HepG2 (cell line): ENCODE data around the gene GNAZ. TPM values are rescaled to one million over a fixed set of nuclear protein-coding genes. Genes with fewer than 3 reads are reported as not detected.

Source experiments
- ATAC-seq: fragments of 200-7000 bp; cut with Tn5 transposase; 3 replicates; pipeline ENCODE4 v1.9.1; 2020; ENCODE audit warnings: mild to moderate bottlenecking, moderate library complexity
- BruUV-seq: library from RNA; stranded (reverse); fragments of 400-500 nt; replicated peaks from 2 replicates; lab custom pipeline; 2021; lab: Mats Ljungman, UMichigan
- CTCF ChIA-PET: fragments of 300-600 bp; formaldehyde crosslinking; extraction: SDS; loops from one replicate; lab custom pipeline; 2021; ENCODE audit warnings: low total read pairs, inconsistent platforms, low intra/inter-chr PET ratio; lab: Yijun Ruan, JAX
- POLR2A ChIA-PET: fragments of 350-600 bp; sonication (Branson Sonifier 250); formaldehyde crosslinking; loops from one replicate; lab custom pipeline; 2020; ENCODE audit warnings: antibody characterized with exemption, inconsistent platforms; lab: Yijun Ruan, JAX
- DNase-seq: peaks from one replicate; pipeline ENCODE4 v3.0.0-alpha.2; 2015; ENCODE audit warnings: low spot score
- FAIRE-seq: peaks from 3 replicates; lab custom pipeline; 2011; peaks lifted over from hg19 to GRCh38; lab: Jason Lieb, UNC
- H2AFZ ChIP-seq: one replicate; pipeline ENCODE4 v1.6.1; 2011; ENCODE audit warnings: low read length, inconsistent platforms
- H3K27ac ChIP-seq: fragments of 300-600 bp; 3 replicates; pipeline ENCODE4 v1.8.0; 2011; ENCODE audit warnings: mixed run types, mild to moderate bottlenecking, mixed read lengths, low read length, inconsistent platforms; ENCODE audit not compliant: insufficient read depth; ENCODE audit errors: extremely low read length
- H3K27me3 ChIP-seq, 2 experiments: fragments of 200-600 bp in 1 of 2; 2 replicates in 1 of 2; 3 replicates in 1 of 2; pipeline versions ENCODE4 v1.6.0 to v1.8.0; 2011; ENCODE audit warnings: low read length in 2 of 2, mild to moderate bottlenecking in 2 of 2, moderate library complexity in 2 of 2, inconsistent platforms in 1 of 2; ENCODE audit not compliant: insufficient read depth in 2 of 2, control insufficient read depth in 1 of 2
- H3K36me3 ChIP-seq, 2 experiments: fragments of 200-600 bp in 1 of 2; replicated peaks in 1 of 2; 2 replicates in 1 of 2; 3 replicates in 1 of 2; pipeline versions ENCODE4 v1.5.1 to v1.8.0; 2011; ENCODE audit warnings: low read length in 2 of 2, inconsistent platforms in 1 of 2; ENCODE audit not compliant: insufficient read depth in 2 of 2, control insufficient read depth in 1 of 2
- H3K4me1 ChIP-seq: 2 replicates; pipeline ENCODE4 v1.5.1; 2012; ENCODE audit warnings: low read length, inconsistent platforms; ENCODE audit not compliant: insufficient read depth
- H3K4me2 ChIP-seq: 2 replicates; pipeline ENCODE4 v1.6.0; 2011; ENCODE audit warnings: low read depth, low read length, inconsistent platforms
- H3K4me3 ChIP-seq, 3 experiments: fragments of 200-600 bp in 1 of 3; sonication (generic), shearing (Covaris generic) in 1 of 3; replicated peaks in 1 of 3; 2 replicates each; pipeline ENCODE4 v1.5.1; 2011 to 2016; ENCODE audit warnings: low read length in 3 of 3, inconsistent platforms in 2 of 3, low read depth in 2 of 3, mild to moderate bottlenecking in 2 of 3, control low read depth in 1 of 3, mixed read lengths in 1 of 3; ENCODE audit not compliant: insufficient read depth in 1 of 3
- H3K79me2 ChIP-seq: one replicate; pipeline ENCODE4 v1.6.1; 2011; ENCODE audit warnings: low read length, inconsistent platforms; ENCODE audit not compliant: insufficient read depth
- H3K9ac ChIP-seq: 2 replicates; pipeline ENCODE4 v1.6.0; 2011; ENCODE audit warnings: mild to moderate bottlenecking, low read depth, low read length, inconsistent platforms; ENCODE audit not compliant: insufficient read depth
- H3K9me3 ChIP-seq: 2 replicates; pipeline ENCODE4 v1.5.1; 2012; ENCODE audit warnings: mild to moderate bottlenecking, low read length
- H4K20me1 ChIP-seq: 2 replicates; pipeline ENCODE4 v1.6.0; 2011; ENCODE audit warnings: inconsistent platforms, mild to moderate bottlenecking, low read length, moderate library complexity; ENCODE audit not compliant: insufficient read depth
- HES4 ChIP-seq: sonication (generic); formaldehyde crosslinking; IDR thresholded peaks from 2 replicates; pipeline ENCODE4 v1.9.0; 2021; ENCODE audit warnings: mild to moderate bottlenecking, missing genetic modification reagents, borderline replicate concordance
- RARA ChIP-seq: IDR thresholded peaks from 2 replicates; pipeline ENCODE4 v1.6.1; 2016; ENCODE audit warnings: missing genetic modification reagents, missing compliant biosample characterization
- RFX3 ChIP-seq: IDR thresholded peaks from 2 replicates; pipeline ENCODE4 v1.6.1; 2016; ENCODE audit warnings: missing biosample characterization, missing genetic modification reagents
- SMAD1 ChIP-seq: sonication (generic); formaldehyde crosslinking; IDR thresholded peaks from 2 replicates; pipeline ENCODE4 v1.4.0; 2020; ENCODE audit warnings: missing genetic modification reagents, low read depth, mild to moderate bottlenecking, borderline replicate concordance
- SP1 ChIP-seq, 2 experiments: fragments of 450-650 bp in 1 of 2; sonication (generic) in 1 of 2; formaldehyde crosslinking in 1 of 2; IDR thresholded peaks; 2 replicates each; pipeline versions ENCODE4 v1.4.0 to v1.6.1; 2016 to 2020; ENCODE audit warnings: missing genetic modification reagents in 1 of 2
- ZNF121 ChIP-seq: sonication (generic); formaldehyde crosslinking; IDR thresholded peaks from 2 replicates; pipeline ENCODE4 v1.5.0; 2020; ENCODE audit warnings: mild to moderate bottlenecking, missing genetic modification reagents
- ZNF263 ChIP-seq: sonication (generic); formaldehyde crosslinking; IDR thresholded peaks from 2 replicates; pipeline ENCODE4 v1.4.0; 2020; ENCODE audit warnings: missing genetic modification reagents
- ZNF367 ChIP-seq: sonication (generic); formaldehyde crosslinking; IDR thresholded peaks from 2 replicates; pipeline ENCODE4 v1.4.0; 2020; ENCODE audit warnings: missing genetic modification reagents, borderline replicate concordance
- ZNF614 ChIP-seq: IDR thresholded peaks from 2 replicates; pipeline ENCODE4 v1.6.1; 2018; ENCODE audit warnings: missing biosample characterization, missing genetic modification reagents, inconsistent platforms, borderline replicate concordance
- WGBS: methylation state at CpG from one replicate; pipeline ENCODE4 v1.1.6; 2017; ENCODE audit warnings: low lambda C conversion rate; 5-methylcytosine and 5-hydroxymethylcytosine counted together
- in situ Hi-C: cut with HindIII; loops from 2 replicates; pipeline ENCODE4 v1.10.0; 2017; ENCODE audit warnings: low pct_unique_long_range_greater_than_20kb; ENCODE audit not compliant: extremely low pct_ligation_motif_present
- intact Hi-C: fragments of 100-400 bp; cut with micrococcal nuclease; formaldehyde crosslinking; loops from one replicate; pipeline ENCODE4 v1.10.0; 2022; ENCODE audit not compliant: unreplicated experiment
- polyA plus RNA-seq, 8 experiments: library from polyadenylated mRNA; depleted of rRNA in 3 of 8; stranded (reverse) in 7 of 8; unstranded in 1 of 8; fragments of >200 nt; fragmentation: Illumina TruSeq in 4 of 8; extraction: Trizol in 4 of 8; gene quantifications; 2 replicates each; pipeline versions ENCODE4 v1.2.1 to v1.2.3, GENCODE V29; 2011 to 2016; ENCODE audit warnings: low read depth in 4 of 8, missing spikeins in 1 of 8, mixed read lengths in 1 of 8; ENCODE audit not compliant: insufficient read depth in 1 of 8
- total RNA-seq, 5 experiments: library from RNA; depleted of rRNA; stranded (reverse); fragments of >200 nt; fragmentation: Illumina TruSeq; extraction: Trizol; gene quantifications; 2 replicates each; pipeline ENCODE4 v1.2.3, GENCODE V29; 2016; ENCODE audit warnings: low read depth in 1 of 5

GNAZ gene
- total and polyA plus RNA-seq, 2 of the 13 experiments (the other 11 are each of a cell fraction or from before 2014, with no cell fraction given), result 11.4 to 22.3 TPM

GRCh38 chr22:23144432-23144831, 74.1 kb downstream of the GNAZ start:
- H3K79me2 ChIP-seq, result no peaks in the 10 kb centered on the region
- in situ Hi-C loops (no loop called here), intact Hi-C loops (no loop called here)
- H3K36me3 ChIP-seq, result no peaks in the 10 kb centered on the region
- ATAC-seq (no peak), FAIRE-seq (no peak), DNase-seq (no peak)
- H4K20me1 ChIP-seq, result no peaks in the 10 kb centered on the region
- 92% methylated on average over 4 of the region's 4 CpGs for WGBS
- ChIA-PET POLR2A (interaction anchor here (1.1 to 1.6 kb wide), 5 partner anchors 10 to 184 kb away, joined by 3 to 12 read pairs (median 4); no protein-coding TSS in a partner anchor), CTCF (no interaction called here)
- no peaks in the 10 kb centered on the region for H3K27me3 ChIP-seq
- H3K4me1 ChIP-seq, result peaks cover 88% of the 10 kb centered on the region
- TF ChIP-seq RFX3 (CRISPR knock-in tag), result no peak
- no peak for TF ChIP-seq ZNF263 (CRISPR knock-in tag)
- TF ChIP-seq ZNF614, result no peak
- no peak for TF ChIP-seq SP1 (IDR thresholded peaks at IDR 0.05)
- no peak for TF ChIP-seq SP1 (CRISPR knock-in tag; IDR thresholded peaks at IDR 0.05)
- no peak for TF ChIP-seq HES4 (CRISPR knock-in tag)
- TF ChIP-seq RARA (CRISPR knock-in tag), result no peak
- peak; percentile 90 for TF ChIP-seq ZNF121 (CRISPR knock-in tag)
- no peak for TF ChIP-seq SMAD1
- TF ChIP-seq ZNF367, result no peak
- H3K9me3 ChIP-seq, result no peaks in the 10 kb centered on the region
- 0 out of 2 replicates have a peak overlapping the region, but pooled peaks have one; percentile 16 for H3K9ac ChIP-seq
- no peak overlapping the region for H3K27ac ChIP-seq
- H3K4me2 ChIP-seq, result peak overlapping the region; percentile 81
- peak overlapping the region; percentile 51 for H2AFZ ChIP-seq
- H3K4me3 ChIP-seq, result peak overlapping the region in 2 of 3 experiments; percentile 23 to 48; a peak in 1 of 6 replicates
- no TSS peak for BruUV-seq
